Gastrocnemius medialis (tissue), 4 donors: ENCODE measurements around the gene AOC2.

ENCODE experiments used
- CTCF ChIP-seq, 5 experiments: fragments of 450-650 bp in 3 of 5; fragments of 200-600 bp in 2 of 5; sonication (generic) in 2 of 5; IDR thresholded peaks in 4 of 5; conservative IDR thresholded peaks in 1 of 5; 1 replicate in 4 of 5; 2 replicates in 1 of 5; pipeline ENCODE4 v1.5.1; 2016 to 2019; ENCODE audit warnings: antibody characterized with exemption in 5 of 5, mild to moderate bottlenecking in 3 of 5, moderate library complexity in 3 of 5
- POLR2A ChIP-seq, 2 donors: fragments of 450-650 bp; IDR thresholded peaks; one replicate each; pipeline ENCODE4 v1.6.1; 2017; ENCODE audit warnings: antibody characterized with exemption in 2 of 2, mild to moderate bottlenecking in 2 of 2, moderate library complexity in 2 of 2

GRCh38 chr17:42795061-42795460 lies 49.3 kb upstream of the AOC2 start:
- TF ChIP-seq CTCF (IDR thresholded peaks at IDR 0.05 in 4 of 5, conservative IDR thresholded peaks at IDR 0.05 in 1 of 5), result no peak
- TF ChIP-seq POLR2A (IDR thresholded peaks at IDR 0.05), result no peak
